Activated CD4-positive, alpha-beta T cell treated with anti-CD3 and anti-CD28 coated beads, Interleukin-2, amount 50 U/mL, for 16 hours (primary cell): Measurements from ENCODE around the gene TMEM209.

Source experiments
- DNase-seq: peaks from one replicate; pipeline ENCODE4 v3.0.0-alpha.2; 2020

TMEM209 gene

GRCh38 chr7:130118294-130118693 is 86.9 kb downstream of the TMEM209 start:
- no peak for DNase-seq

GRCh38 chr7:130114776-130115175 is 90.4 kb downstream of the TMEM209 start:
- no peak for DNase-seq
